GM21528 (cell line): ENCODE measurements around the gene OBSCN.

Experiments used
- ATAC-seq: cut with Tn5 transposase; IDR thresholded peaks from one replicate; pipeline ENCODE4 v1.9.1; 2021; ENCODE audit warnings: mild to moderate bottlenecking, moderate library complexity; ENCODE audit not compliant: unreplicated experiment, low FRiP score

OBSCN gene

GRCh38 chr1:228299211-228299610 is 91.4 kb downstream of the OBSCN start:
- no peak for ATAC-seq

- ATAC-seq = no peak
Measured at GRCh38 chr1:228299901-228300300, 92.1 kb downstream of the OBSCN start.

DNA sequence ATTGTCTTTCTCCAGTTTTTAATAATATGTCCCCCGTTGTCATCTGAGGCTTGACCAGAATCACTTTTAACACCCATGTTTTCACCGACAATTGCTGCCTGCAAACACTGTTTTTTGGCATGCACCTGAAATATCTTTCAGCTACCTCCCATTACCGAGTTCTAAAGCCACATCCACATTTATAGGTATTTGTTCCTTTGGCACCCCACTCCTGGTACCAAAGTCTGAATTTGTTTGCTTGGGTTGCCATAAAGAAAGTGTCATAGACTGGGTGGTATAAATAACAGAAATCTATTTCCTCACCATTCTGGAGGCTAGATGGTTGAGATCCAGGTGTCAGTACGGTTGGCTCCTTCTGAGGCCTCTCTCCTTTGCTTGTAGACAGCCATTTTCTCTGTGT is 94.2 kb downstream of the OBSCN start:
- no peak for ATAC-seq

GRCh38 chr1:228303596-228303995 is 95.8 kb downstream of the OBSCN start:
- ATAC-seq = no peak

DNA sequence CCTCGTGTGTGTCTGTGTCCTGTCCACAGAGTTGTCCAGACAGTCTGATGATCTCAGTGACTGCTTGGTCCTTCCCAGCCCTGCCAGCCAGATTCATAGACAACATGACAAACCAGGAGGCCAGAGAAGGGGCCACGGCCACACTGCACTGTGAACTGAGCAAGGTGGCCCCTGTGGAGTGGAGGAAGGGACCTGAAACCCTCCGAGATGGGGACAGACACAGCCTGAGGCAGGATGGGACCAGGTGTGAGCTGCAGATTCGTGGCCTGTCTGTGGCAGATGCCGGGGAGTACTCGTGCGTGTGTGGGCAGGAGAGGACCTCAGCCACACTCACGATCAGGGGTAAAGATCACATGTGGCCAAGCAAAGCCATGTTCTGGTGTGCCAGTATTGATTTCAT is 96.4 kb downstream of the OBSCN start:
- ATAC-seq = no peak

GRCh38 chr1:228304766-228305395 is 97.0 kb downstream of the OBSCN start:
- ATAC-seq = no peak

DNA sequence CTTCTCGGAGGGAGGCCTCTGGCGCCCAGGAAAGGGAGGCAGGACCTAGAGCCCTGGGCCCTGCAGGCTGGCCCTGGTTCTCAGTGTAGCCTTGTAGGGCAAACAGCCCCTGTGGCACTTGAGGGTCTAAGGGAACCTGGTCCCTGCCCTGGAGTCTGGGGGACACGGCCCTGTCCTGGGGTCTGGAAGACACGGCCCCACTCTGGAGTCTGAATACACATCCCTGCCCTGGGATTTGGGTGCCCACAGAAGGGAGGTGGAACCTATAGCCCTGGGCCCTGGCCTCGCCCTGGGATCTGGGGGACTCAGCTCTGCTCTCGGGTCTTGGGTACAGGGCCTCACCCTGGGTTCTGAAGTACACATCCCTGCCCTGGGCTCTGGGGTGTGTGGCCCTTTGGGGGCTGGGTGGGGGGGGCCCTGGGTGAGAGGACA is 97.9 kb downstream of the OBSCN start:
- no peak for ATAC-seq

GRCh38 chr1:228306275-228307217 is 98.7 kb downstream of the OBSCN start:
- no peak for ATAC-seq

DNA sequence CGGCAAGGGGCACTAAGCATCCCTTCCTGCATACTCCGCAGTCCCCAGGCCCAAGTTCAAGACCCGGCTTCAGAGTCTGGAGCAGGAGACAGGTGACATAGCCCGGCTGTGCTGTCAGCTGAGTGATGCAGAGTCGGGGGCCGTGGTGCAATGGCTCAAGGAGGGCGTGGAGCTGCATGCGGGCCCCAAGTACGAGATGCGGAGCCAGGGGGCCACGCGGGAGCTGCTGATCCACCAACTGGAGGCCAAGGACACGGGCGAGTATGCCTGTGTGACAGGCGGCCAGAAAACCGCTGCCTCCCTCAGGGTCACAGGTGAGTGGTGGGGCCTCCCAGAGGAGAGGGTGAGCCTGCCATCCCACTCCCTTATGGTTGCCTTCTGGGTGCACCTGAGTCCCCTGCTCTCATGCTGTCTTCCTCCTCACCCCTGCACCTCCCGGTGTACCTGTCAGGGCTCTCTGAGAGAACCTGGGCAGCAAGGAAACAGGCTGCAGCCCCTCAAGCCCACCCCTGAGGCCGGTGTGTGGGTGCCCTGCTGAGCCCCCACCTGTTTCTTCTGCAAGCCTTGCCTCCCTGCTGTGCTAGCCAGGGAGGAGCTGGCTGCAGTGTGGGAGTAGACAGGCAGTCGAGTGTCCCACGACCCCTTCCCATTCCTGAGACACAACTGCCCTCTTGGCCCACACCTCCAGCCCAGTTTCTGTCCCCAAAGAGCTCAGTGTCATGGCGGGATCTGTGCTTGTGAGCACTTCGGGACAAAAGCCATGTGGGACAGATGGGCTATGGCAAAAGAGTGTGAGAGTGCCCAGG is 99.6 kb downstream of the OBSCN start:
- no peak for ATAC-seq

GRCh38 chr1:228308085-228308601 is 100.3 kb downstream of the OBSCN start:
- ATAC-seq = no peak

DNA sequence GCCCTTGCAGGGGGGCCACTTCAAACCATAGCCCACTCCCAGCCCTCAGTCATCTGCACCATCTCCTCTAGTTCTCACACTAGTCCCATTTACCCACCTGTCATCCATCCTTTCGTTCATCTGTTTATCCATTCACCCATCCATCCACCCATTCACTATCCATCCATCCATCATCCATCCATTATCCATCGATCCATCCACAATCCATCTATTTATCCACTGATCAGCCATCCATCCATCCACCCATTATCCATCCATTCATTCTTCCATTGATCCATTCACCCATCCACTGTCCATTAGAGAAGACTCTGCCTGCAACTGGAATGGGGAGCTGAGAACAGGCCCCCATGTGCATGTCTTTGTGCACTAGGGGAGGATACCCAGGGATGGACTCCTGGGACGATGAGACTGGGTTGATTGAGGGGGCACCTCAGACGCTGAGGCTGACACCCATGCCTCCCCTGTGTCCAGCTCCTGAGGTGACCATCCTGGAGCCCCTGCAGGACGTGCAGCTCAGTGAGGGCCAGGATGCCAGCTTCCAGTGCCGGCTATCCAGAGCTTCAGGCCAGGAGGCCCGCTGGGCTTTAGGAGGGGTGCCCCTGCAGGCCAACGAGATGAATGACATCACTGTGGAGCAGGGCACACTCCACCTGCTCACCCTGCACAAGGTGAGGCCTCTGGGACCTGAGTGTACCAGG is 100.9 kb downstream of the OBSCN start:
- ATAC-seq = no peak

DNA sequence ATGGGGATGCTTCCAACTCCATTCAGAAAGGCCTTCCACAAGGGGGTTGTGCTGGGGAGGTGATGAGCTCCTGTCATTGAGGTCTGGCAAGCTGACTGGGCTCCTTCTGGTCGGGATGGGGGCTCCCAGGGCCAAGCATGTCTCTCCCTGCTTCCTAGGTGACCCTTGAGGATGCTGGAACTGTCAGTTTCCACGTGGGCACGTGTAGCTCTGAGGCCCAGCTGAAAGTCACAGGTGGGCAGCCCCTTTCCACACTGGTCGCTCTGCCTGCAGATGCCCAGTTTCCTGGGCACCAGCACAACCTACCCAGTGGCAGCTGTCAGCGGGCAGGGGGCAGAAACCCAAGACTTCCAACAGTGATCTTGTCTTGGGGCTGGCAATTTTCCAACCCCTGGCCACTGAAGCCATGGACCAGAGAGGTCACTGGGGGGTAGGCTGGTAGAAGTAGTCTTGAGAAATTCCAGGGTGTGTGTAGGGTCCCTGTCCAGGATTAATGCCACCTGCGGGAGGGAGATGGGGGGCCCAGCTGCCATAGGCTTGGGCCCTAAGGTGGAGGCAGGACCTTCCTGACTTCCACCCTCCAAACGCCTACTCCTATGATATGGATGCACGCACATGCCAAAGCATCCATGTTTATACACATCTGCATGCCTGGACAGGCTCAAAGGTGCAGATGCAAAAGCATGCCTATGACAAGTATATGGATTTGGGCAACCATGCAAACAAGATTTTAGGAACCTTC is 101.7 kb downstream of the OBSCN start:
- no peak for ATAC-seq

DNA sequence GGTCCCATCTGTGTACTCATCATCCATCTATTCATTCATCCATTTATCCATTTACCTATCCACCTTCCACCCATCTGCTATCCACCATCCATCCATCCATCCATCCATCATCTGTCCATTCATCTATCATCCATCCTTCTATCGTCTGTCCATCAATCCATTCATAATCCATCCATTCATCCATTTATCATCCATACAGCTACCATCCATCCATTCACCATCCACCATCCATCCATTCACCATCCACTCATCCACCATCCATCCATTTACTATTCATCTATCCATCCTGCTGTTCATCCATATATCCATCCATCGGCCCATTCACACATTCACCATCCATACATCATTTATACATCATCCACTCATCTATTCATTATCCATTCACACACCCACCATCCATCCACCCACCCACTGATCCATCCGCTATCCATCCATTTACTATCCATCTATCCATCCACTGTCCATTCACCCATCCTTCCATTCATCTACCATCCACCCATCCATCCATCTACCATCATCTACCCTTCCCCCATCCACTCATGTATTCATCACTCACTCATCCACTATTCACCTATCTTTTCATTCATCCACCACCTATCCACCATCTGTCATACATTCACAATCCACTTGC is 102.4 kb downstream of the OBSCN start:
- ATAC-seq = no peak

DNA sequence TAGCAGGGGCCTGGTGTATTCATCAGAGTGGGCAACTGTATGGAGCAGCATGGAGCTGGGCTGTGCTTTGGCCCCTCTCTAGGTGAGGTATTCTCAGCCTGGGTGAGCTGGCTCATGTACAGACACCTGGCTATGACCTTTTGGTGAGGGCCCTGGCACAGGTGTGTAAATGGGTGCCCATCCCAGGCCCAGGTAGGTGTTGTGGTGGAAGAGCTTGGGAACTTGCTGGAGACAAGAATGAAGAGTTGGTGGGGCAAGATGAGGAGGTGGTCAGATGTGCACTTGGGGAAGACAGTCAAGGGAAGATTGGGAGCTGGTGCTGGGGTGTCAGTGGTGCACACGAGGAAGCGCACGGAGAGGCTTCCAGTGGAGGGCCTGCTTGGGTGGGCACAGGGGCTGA is 103.2 kb downstream of the OBSCN start:
- ATAC-seq = no peak

GRCh38 chr1:228312136-228312764 is 104.4 kb downstream of the OBSCN start:
- no peak for ATAC-seq

GRCh38 chr1:228313536-228314277 is 105.9 kb downstream of the OBSCN start:
- ATAC-seq = no peak

DNA sequence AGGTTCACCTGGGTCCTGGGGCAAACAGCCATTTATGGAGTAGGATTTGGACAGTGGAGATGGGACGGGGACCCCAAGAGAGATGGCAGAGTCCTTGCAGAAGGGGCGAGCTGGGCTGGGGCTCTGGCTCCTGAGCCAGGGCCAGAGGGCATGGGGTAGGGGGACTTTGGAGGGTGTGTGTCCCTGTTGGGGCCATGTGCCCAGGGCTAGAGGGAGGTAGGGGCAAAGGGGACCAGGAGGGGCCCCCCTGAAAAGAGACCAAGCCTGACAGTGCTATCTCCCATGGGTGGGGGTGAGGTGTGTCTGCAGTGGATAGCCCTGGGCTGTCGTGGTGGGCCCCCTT is 106.4 kb downstream of the OBSCN start:
- ATAC-seq = no peak
